Right lobe of liver (tissue), 5 donors: ENCODE measurements around the gene LLGL2. TPM values are rescaled to one million over a fixed set of nuclear protein-coding genes. Genes with fewer than 3 reads are reported as not detected.

ENCODE experiments used
- microRNA-seq, 2 donors: library from miRNA; unstranded; fragments of <30 nt; microRNA quantifications; one replicate each; pipeline ENCODE4, GENCODE V29; 2019 to 2020
- total RNA-seq, 6 experiments: library from RNA; depleted of rRNA in 2 of 6; stranded (reverse); fragments of >200 nt in 2 of 6; fragmentation: NEBNext Ultra II Directional in 3 of 6; extraction: Animal tissue kit (Norgen Biotek cat#: 25700) in 3 of 6; gene quantifications; one replicate each; pipeline versions ENCODE4 v1.1.0 to v1.2.4, GENCODE V29; 2016 to 2023
- donor health status: DM: no; HTN: no; CAD: no.
- donor health status: DM: no; HTN: no; CAD: no.
- donor health status: DM: no; HTN: yes; CAD: no.
- donor health status: DM: no; HTN: yes; CAD: no.

The LLGL2 gene
- total RNA-seq, 6 experiments from 2014 or later = 32.8 to 71.4 (median 44.6) TPM

Small RNA genes lying within 50 kb of the gene (microRNA-seq; reads per million reads assigned to microRNA genes)
- gene MIR6785 = 0.29 to 0.64 reads per million in 2 donors

Other genes with a start within 250 kb of the LLGL2 start
- 10 to 100 TPM in 2 of 6 experiments, 1 to 10 TPM in 4; 3.8 to 13.4 (median 7.3) TPM for gene SLC25A19, start 236.3 kb upstream of the LLGL2 start, total RNA-seq
- gene GRB2, start 120.0 kb upstream of the LLGL2 start, total RNA-seq = 10 to 100 TPM; 42.4 to 70.5 (median 53.8) TPM
- gene TMEM94, start 69.1 kb upstream of the LLGL2 start, total RNA-seq = 10 to 100 TPM; 24.2 to 47.1 (median 29.6) TPM
- gene CASKIN2, start 10.2 kb upstream of the LLGL2 start, total RNA-seq = 10 to 100 TPM in 4 of 6 experiments, 1 to 10 TPM in 2; 9.0 to 26.0 (median 12.0) TPM
- gene TSEN54, start 9.2 kb upstream of the LLGL2 start, total RNA-seq = 10 to 100 TPM in 4 of 6 experiments, 1 to 10 TPM in 2; 8.5 to 13.6 (median 10.2) TPM
- 100 to 1,000 TPM in 1 of 6 experiments, 10 to 100 TPM in 5; 26.4 to 104 (median 52.9) TPM for gene MYO15B, start 62.1 kb downstream of the LLGL2 start, total RNA-seq
- gene SMIM5, start 107.7 kb downstream of the LLGL2 start, total RNA-seq = under 1 TPM in 5 of 6 experiments, not detected in 1; 0.06 to 0.78 (median 0.29) TPM
- 10 to 100 TPM; 13.5 to 24.8 (median 18.4) TPM for gene RECQL5, start 141.5 kb downstream of the LLGL2 start, total RNA-seq
- 10 to 100 TPM; 24.0 to 36.0 (median 27.0) TPM for gene SAP30BP, start 141.6 kb downstream of the LLGL2 start, total RNA-seq
- 1 to 10 TPM in 5 of 6 experiments, under 1 TPM in 1; 0.92 to 4.1 (median 2.0) TPM for gene ITGB4, start 195.8 kb downstream of the LLGL2 start, total RNA-seq
- 10 to 100 TPM; 38.6 to 87.4 (median 76.9) TPM for gene GALK1, start 239.5 kb downstream of the LLGL2 start, total RNA-seq